DMS153 treated with DMSO at 0.1 percent for 48 hours (cell line): ENCODE measurements around the gene ITIH3.

Experiments used
- DNase-seq: peaks from one replicate; lab custom pipeline; 2025; ENCODE audit not compliant: unreplicated experiment; lab: John Stamatoyannopoulos, UW

The ITIH3 gene

GRCh38 chr3:52793702-52794611, 639 bp upstream of the ITIH3 start:
- no peak for DNase-seq

- DNase-seq, result no peak
Observed at GRCh38 chr3:52795298-52795900, 803 bp downstream of the ITIH3 start.

- DNase-seq, result no peak
Observed at GRCh38 chr3:52796411-52796810, 1.8 kb downstream of the ITIH3 start.

GRCh38 chr3:52798376-52798977, 3.9 kb downstream of the ITIH3 start:
- no peak for DNase-seq

GRCh38 chr3:52798978-52799476, 4.4 kb downstream of the ITIH3 start:
- no peak for DNase-seq

GRCh38 chr3:52800079-52800478, 5.5 kb downstream of the ITIH3 start:
- no peak for DNase-seq

- no peak for DNase-seq
Observed at GRCh38 chr3:52801839-52802238, 7.2 kb downstream of the ITIH3 start.

- DNase-seq, result no peak
Observed at GRCh38 chr3:52805270-52806039, 10.9 kb downstream of the ITIH3 start.

GRCh38 chr3:52809149-52809548, 14.6 kb downstream of the ITIH3 start:
- no peak for DNase-seq

- DNase-seq, result no peak
Observed at GRCh38 chr3:52809662-52810377, 15.2 kb downstream of the ITIH3 start.

- no peak for DNase-seq
Observed at GRCh38 chr3:52810923-52811322, 16.3 kb downstream of the ITIH3 start.

- DNase-seq, result no peak
Observed at GRCh38 chr3:52811452-52812011, 16.9 kb downstream of the ITIH3 start.

GRCh38 chr3:52813810-52814209, 19.2 kb downstream of the ITIH3 start:
- DNase-seq, result no peak

- no peak for DNase-seq
Observed at GRCh38 chr3:52816199-52816598, 21.6 kb downstream of the ITIH3 start.

- no peak for DNase-seq
Observed at GRCh38 chr3:52816654-52817053, 22.1 kb downstream of the ITIH3 start.

- DNase-seq, result no peak
Observed at GRCh38 chr3:52817221-52817620, 22.6 kb downstream of the ITIH3 start.

- DNase-seq, result no peak
Observed at GRCh38 chr3:52817860-52818259, 23.3 kb downstream of the ITIH3 start.

- DNase-seq, result no peak
Observed at GRCh38 chr3:52819936-52820335, 25.3 kb downstream of the ITIH3 start.

GRCh38 chr3:52820736-52821135, 26.1 kb downstream of the ITIH3 start:
- no peak for DNase-seq

GRCh38 chr3:52822363-52822762, 27.8 kb downstream of the ITIH3 start:
- no peak for DNase-seq
